IPS-18a (cell line): ENCODE measurements around the gene LSM10.

Experiments used
- H3K27ac ChIP-seq: one replicate; pipeline ENCODE4 v1.5.1; 2013; ENCODE audit warnings: low read length
- H3K27me3 ChIP-seq: one replicate; pipeline ENCODE4 v1.6.1; 2013; ENCODE audit warnings: mild to moderate bottlenecking, low read length; ENCODE audit not compliant: control insufficient read depth, insufficient read depth
- H3K36me3 ChIP-seq: one replicate; pipeline ENCODE4 v1.6.1; 2013; ENCODE audit warnings: low read depth, low read length; ENCODE audit not compliant: control insufficient read depth
- H3K4me1 ChIP-seq: one replicate; pipeline ENCODE4 v1.6.1; 2013; ENCODE audit warnings: low read depth, low read length; ENCODE audit not compliant: control insufficient read depth
- H3K4me3 ChIP-seq: one replicate; pipeline ENCODE4 v1.5.1; 2013; ENCODE audit warnings: low read length
- H3K9ac ChIP-seq: one replicate; pipeline ENCODE4 v1.6.1; 2013; ENCODE audit warnings: mild to moderate bottlenecking, low read length, moderate library complexity
- H3K9me3 ChIP-seq: one replicate; pipeline ENCODE4 v1.6.1; 2013; ENCODE audit warnings: low read depth, low read length; ENCODE audit not compliant: control insufficient read depth

LSM10 gene

DNA sequence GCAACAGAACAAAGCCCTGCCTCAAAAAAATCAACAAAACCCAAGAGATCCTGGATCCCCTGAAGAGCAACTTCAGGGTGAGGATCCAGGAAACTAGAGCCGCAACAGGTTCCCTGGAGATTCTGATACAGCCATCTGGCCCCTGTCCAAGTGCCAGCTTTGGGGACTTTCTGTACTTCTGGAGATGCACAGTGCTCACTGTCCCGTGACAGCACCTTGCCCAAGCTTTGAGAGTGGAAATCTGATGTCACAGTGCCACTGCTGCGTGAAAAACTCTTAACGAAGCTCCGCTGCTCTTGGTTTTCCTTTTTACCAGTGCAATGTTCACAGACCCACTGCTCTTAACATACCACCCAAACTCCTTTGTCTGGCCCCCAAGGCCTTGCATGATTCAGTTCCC lies 38.3 kb downstream of the LSM10 start:
- Histone ChIP-seq H3K4me1 (no peaks in the 10 kb centered on the region), H3K36me3 (peaks cover 21% of the 10 kb centered on the region), H3K27ac (no peak overlapping the region), H3K9me3 (no peaks in the 10 kb centered on the region), H3K4me3 (no peak overlapping the region), H3K9ac (no peak overlapping the region), H3K27me3 (no peaks in the 10 kb centered on the region)

DNA sequence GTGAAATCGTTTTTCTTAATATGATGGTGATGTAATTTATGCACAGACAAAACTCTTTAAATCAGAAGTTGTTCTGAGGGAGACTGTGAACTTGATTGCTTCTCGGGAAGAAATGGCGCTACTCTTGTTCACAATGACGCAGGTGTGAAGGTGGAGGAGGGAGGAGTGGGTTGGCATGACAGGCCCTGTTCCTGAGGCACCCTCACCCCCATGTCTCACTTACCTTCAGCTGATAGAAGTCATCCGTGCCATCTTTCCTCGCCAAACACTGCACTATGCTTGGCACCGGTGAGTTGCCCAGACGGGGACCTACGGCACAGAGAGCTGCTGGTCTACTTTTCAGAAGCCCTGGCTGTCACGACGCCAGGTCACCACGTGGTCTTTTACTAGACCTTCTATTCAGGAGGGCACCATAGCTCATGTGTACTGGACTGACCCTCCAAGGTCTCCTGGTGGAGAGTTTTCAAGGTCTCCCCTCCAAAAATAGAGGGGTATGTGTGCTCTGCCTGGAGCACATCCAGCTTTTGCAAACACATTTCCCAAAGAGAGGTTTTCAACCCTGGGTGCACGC lies 39.1 kb downstream of the LSM10 start:
- Histone ChIP-seq H3K4me3 (no peak overlapping the region), H3K27ac (no peak overlapping the region), H3K4me1 (no peaks in the 10 kb centered on the region), H3K9ac (no peak overlapping the region), H3K9me3 (no peaks in the 10 kb centered on the region), H3K27me3 (no peaks in the 10 kb centered on the region), H3K36me3 (peaks cover 25% of the 10 kb centered on the region)

DNA sequence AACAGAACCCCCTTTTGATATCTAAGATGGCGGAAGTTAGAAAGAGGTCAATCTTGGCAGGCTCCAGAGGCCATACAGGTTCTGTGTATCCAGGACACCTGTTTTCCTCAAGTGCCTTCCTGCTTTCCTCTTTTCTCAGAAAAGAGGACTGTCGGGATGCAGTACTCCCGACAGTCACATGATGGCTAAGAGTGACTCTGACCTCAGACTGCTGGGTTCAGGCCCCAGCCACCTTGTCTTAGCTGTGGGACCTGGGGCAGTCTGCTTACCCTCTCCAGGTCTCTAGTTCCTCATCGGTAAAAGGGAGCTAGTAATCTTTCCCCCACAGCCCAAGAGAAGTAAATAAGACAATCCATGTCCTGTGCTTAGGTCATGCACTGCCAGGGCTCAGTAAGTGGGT lies 41.9 kb downstream of the LSM10 start:
- Histone ChIP-seq H3K36me3 (peaks cover 25% of the 10 kb centered on the region), H3K9ac (no peak overlapping the region), H3K9me3 (no peaks in the 10 kb centered on the region), H3K27ac (no peak overlapping the region), H3K4me3 (no peak overlapping the region), H3K4me1 (no peaks in the 10 kb centered on the region), H3K27me3 (no peaks in the 10 kb centered on the region)

DNA sequence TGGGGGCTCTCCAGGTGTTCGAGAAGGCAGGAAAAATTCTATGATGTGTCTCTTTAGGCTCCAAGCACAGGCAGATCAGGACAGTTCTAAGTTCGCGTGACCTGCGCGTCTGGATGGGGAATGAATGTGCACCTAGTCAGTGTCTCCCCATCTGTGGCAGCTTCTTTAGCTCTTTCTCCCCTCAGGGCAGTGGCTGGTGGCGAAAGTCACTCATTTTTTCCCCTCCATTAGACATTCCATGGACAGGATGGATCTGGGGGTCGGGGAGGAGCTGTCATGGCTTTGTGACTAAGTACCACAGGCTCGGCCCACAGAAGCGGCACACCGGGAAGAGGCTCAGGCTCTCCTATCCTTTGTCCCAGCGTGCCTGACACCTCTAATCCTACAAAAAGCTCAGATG lies 43.2 kb downstream of the LSM10 start:
- Histone ChIP-seq H3K27ac (no peak overlapping the region), H3K4me1 (no peaks in the 10 kb centered on the region), H3K36me3 (peaks cover 25% of the 10 kb centered on the region), H3K4me3 (no peak overlapping the region), H3K9ac (no peak overlapping the region), H3K9me3 (no peaks in the 10 kb centered on the region), H3K27me3 (no peaks in the 10 kb centered on the region)

DNA sequence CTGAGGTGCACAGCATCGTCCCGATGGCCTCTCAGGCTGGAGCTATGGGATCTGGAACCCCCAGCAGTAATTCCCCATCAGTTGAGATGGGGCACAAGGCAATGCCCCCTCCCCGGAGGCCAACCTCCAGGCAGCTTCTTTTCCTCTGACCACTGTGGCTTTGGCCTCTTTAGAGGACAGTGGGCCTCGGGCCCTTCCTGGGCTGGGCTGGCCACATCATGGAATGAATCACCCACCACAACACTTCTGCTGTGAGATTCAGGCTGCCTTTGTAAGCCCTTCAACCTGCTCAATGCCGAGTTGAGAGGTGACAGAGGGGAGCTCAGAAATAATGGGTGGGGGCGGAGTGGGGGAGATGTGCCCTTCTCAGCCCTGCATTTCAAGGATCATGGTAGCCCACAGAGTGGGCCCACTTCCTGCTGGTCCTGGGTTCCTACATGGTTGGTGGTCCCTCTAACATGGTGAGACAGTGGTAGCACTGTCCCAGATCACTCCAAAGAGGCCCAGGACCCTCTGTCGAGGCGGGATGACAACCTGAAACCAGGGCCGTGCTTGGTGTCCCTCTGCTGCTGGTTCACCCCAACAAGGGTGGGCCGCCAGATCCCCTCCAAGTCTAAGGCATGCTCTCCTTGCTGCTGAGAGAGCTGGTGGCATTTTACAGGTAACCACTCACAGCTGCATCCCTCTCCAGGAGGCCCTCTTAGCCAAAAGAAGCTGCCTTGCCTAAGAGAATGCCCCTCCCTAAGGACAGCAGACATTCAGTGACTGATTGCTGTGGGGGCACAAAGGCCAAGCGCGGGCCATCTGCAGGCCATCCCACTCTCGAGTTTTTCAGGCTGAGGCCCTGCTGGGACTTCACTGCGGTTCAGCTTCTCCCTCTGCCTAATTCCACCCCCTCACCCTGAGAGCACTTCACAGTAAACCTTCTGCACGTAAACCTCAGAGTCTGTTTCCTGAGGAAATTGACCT lies 44.5 kb downstream of the LSM10 start:
- no peaks in the 10 kb centered on the region for H3K9me3 ChIP-seq
- H3K4me1 ChIP-seq: no peaks in the 10 kb centered on the region
- H3K27me3 ChIP-seq: no peaks in the 10 kb centered on the region
- no peak overlapping the region for H3K9ac ChIP-seq
- H3K4me3 ChIP-seq: no peak overlapping the region
- H3K36me3 ChIP-seq: peaks cover 28% of the 10 kb centered on the region
- no peak overlapping the region for H3K27ac ChIP-seq

DNA sequence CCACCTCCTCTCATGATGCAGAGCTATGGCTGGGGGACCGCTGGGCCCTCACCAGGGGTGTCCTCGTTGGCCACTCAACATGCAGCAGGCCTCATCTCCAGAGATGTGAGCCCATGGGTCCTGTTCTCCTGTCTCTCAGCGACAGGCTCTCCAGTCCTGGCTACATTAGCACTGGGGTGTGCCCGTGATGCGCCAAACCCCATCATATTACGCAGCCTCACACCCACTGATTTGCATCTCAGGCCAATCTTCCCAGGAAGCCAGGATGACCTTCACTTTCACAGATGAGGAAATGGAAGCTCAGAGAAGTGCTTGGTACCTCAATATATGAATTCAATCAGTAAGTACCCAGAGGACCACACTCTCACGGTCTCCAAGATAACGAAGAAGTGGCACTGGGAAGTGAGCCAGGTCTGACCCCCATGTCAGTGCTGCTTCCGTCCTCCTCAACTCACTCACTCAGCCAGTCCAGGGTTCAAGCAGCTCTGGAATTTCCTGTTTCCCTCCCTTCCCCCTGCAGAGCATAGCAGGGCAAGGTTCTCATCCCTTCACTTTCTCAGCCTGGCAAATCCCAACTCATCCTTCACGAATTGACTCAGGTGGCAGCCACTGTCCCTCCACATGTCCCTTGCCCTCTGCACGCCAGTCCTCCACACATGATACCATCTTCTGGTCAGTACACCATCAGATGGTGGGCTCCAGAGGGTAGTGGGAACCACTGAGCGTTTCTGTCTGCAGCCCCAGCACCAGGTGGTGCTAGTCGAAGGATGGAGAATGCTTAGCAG lies 45.4 kb downstream of the LSM10 start:
- Histone ChIP-seq H3K4me1 (no peaks in the 10 kb centered on the region), H3K27me3 (no peaks in the 10 kb centered on the region), H3K27ac (no peak overlapping the region), H3K9me3 (no peaks in the 10 kb centered on the region), H3K4me3 (no peak overlapping the region), H3K36me3 (peaks cover 28% of the 10 kb centered on the region), H3K9ac (no peak overlapping the region)

DNA sequence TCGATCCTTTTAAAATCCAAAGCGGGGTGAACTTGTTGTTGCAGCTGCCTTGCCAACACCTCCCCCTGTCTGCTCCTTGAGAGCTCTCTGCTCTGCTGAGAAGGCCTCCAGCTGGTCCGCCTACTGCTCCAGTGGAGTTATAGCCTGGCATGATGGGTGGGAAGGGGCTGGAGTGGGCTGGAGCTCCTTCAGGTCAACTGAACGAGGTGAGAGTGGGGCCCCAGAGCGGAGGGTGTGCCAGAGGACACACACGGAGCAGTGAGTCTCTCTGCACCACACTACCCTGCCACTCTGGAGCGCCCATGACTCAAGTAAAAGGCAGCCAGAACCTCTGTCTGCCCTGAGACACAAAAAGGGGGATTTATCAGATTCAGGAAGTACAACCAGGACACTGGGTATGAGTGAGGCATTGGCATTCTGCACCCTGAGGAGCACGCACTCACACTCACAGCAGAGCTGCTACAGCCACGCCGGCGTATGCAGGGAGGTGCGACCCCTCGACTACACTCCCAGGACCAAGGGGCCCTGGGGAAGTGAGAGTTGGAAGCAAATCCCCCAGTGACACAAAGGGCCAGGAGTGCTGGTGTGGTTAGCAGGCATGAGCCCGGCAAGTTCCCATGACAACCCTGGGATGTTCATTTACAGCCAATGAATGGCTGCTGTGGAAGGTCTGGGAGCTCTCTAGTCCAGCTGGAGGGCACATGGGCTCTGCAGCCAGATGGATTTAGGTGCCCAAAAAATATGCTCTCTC lies 46.3 kb downstream of the LSM10 start:
- Histone ChIP-seq H3K4me3 (no peak overlapping the region), H3K9ac (no peak overlapping the region), H3K36me3 (peaks cover 31% of the 10 kb centered on the region), H3K27me3 (no peaks in the 10 kb centered on the region), H3K4me1 (no peaks in the 10 kb centered on the region), H3K27ac (no peak overlapping the region), H3K9me3 (no peaks in the 10 kb centered on the region)

DNA sequence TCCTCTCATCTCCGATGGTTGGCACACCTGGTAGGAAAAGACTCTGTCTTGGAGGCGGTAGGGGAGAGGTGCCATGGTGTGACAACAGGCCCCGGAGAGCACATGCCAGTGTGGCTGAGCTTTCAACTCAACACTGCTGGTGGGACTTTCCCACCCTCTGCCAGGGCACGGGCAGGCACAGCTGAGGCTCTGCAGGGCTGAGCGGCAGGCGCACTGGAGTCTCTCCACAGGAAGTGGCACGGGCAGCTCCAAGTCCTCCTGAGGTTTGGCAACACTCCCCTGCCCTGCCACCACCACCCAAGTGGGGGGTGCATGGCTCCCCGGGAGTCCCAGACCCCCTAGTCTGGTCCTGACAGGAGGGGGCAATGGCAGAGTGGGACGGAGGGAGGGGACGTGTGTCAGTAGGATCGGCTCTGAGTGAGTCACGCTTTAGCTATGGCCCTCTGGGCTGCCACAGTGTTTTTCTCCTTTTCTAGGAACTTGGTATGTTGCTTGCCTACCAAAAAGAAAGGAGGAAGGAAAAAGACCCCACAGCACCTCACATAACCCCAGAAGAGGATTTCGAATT lies 47.0 kb downstream of the LSM10 start:
- H3K9ac ChIP-seq: no peak overlapping the region
- peaks cover 31% of the 10 kb centered on the region for H3K36me3 ChIP-seq
- no peaks in the 10 kb centered on the region for H3K9me3 ChIP-seq
- H3K27ac ChIP-seq: no peak overlapping the region
- H3K4me1 ChIP-seq: no peaks in the 10 kb centered on the region
- no peak overlapping the region for H3K4me3 ChIP-seq
- no peaks in the 10 kb centered on the region for H3K27me3 ChIP-seq

DNA sequence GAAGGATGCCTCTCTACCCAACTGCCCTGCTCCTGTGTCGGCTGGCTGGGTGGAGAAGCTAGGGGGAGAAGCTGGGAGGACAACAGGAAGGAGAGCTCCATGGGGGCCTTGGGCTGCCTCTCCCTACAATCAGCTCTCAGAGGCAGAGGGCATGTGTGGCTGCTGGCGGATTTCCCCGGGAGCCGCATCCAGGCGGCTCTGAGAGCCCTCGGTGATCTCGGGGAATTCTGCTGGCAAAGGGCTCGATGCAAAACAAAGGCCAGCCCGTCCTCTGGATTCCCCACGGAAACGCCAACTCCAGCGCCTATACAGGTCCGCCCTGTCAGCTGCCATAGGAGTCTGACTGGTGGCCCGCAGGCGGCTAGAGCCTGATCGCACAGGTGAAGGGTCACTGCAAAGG lies 47.9 kb downstream of the LSM10 start:
- peaks cover 26% of the 10 kb centered on the region for H3K36me3 ChIP-seq

DNA sequence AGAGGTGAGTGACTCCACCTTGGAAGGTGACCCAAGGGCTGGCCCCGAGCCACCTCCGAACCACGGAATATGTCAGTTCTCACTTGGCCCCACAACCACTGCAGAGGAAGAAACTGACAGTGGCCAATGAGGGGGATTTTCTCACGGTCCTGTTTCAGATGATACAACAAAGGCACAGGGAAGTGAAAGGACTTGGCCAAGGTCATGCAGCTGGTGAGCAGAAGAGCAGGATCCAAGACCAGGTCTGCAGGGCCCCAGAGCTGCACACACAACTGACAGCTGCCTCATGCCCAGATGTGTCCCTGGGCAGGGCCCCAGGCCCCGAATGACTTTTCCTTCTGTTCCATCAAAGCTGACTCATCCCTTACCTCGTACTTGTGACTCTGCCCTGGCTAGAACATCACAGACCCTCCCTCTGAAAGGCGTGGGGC lies 48.5 kb downstream of the LSM10 start:
- H3K36me3 ChIP-seq: peaks cover 20% of the 10 kb centered on the region
- H3K9ac ChIP-seq: no peak overlapping the region
- no peaks in the 10 kb centered on the region for H3K27me3 ChIP-seq
- no peak overlapping the region for H3K27ac ChIP-seq
- H3K9me3 ChIP-seq: no peaks in the 10 kb centered on the region
- no peaks in the 10 kb centered on the region for H3K4me1 ChIP-seq
- no peak overlapping the region for H3K4me3 ChIP-seq

More for the DNA sequence above, 47.9 kb downstream of the LSM10 start:
- H3K27me3 ChIP-seq: no peaks in the 10 kb centered on the region
- H3K4me3 ChIP-seq: no peak overlapping the region
- H3K9ac ChIP-seq: no peak overlapping the region
- no peak overlapping the region for H3K27ac ChIP-seq
- H3K4me1 ChIP-seq: no peaks in the 10 kb centered on the region
- H3K9me3 ChIP-seq: no peaks in the 10 kb centered on the region
